Smooth muscle cell (in vitro differentiated cells): ENCODE data around the gene PLCH2. TPM values are rescaled to one million over a fixed set of nuclear protein-coding genes. Genes with fewer than 3 reads are reported as not detected.

Experiments used
- DNase-seq: peaks from one replicate; lab custom pipeline; 2025; ENCODE audit not compliant: unreplicated experiment; lab: John Stamatoyannopoulos, UW
- H2AFZ ChIP-seq: fragments of 200-600 bp; sonication (generic); 2 replicates; pipeline ENCODE4 v1.6.0; 2016; ENCODE audit warnings: antibody characterized with exemption, low read depth, mild to moderate bottlenecking
- H3F3A ChIP-seq: fragments of 200-600 bp; sonication (generic); 2 replicates; pipeline ENCODE4 v1.6.0; 2017; ENCODE audit warnings: antibody characterized with exemption, low read depth
- H3K27ac ChIP-seq: fragments of 200-600 bp; sonication (generic); 2 replicates; pipeline ENCODE4 v1.5.1; 2016; ENCODE audit warnings: low read depth, mild to moderate bottlenecking
- H3K27me3 ChIP-seq: fragments of 200-600 bp; sonication (generic); 2 replicates; pipeline ENCODE4 v1.6.1; 2016; ENCODE audit warnings: low read depth, mild to moderate bottlenecking
- H3K36me3 ChIP-seq: fragments of 200-600 bp; sonication (generic); 2 replicates; pipeline ENCODE4 v1.5.1; 2016; ENCODE audit warnings: low read depth
- H3K4me1 ChIP-seq: fragments of 200-600 bp; sonication (generic); 2 replicates; pipeline ENCODE4 v1.5.1; 2016; ENCODE audit warnings: low read depth
- H3K4me2 ChIP-seq: fragments of 200-600 bp; sonication (generic); 2 replicates; pipeline ENCODE4 v1.6.0; 2016; ENCODE audit warnings: mild to moderate bottlenecking
- H3K4me3 ChIP-seq: fragments of 200-600 bp; sonication (generic); 2 replicates; pipeline ENCODE4 v1.5.1; 2016; ENCODE audit warnings: mild to moderate bottlenecking
- H3K79me2 ChIP-seq: fragments of 200-600 bp; sonication (generic); 2 replicates; pipeline ENCODE4 v1.6.0; 2016; ENCODE audit warnings: low read depth, mild to moderate bottlenecking
- H3K9ac ChIP-seq: fragments of 200-600 bp; sonication (generic); 2 replicates; pipeline ENCODE4 v1.6.0; 2016; ENCODE audit warnings: low read depth
- H3K9me3 ChIP-seq: fragments of 200-600 bp; sonication (generic); replicated peaks from 2 replicates; pipeline ENCODE4 v1.5.1; 2016; ENCODE audit warnings: low read depth
- H4K20me1 ChIP-seq: fragments of 200-600 bp; sonication (generic); 2 replicates; pipeline ENCODE4 v1.6.0; 2016; ENCODE audit warnings: low read depth
- CTCF ChIP-seq: fragments of 200-600 bp; sonication (generic); IDR thresholded peaks from 2 replicates; pipeline ENCODE4 v1.5.1; 2017; ENCODE audit warnings: borderline replicate concordance, mild to moderate bottlenecking, antibody characterized with exemption; ENCODE audit not compliant: insufficient read depth, poor library complexity, severe bottlenecking
- WGBS: methylation state at CpG from one replicate; pipeline ENCODE4 v1.1.7; 2016; ENCODE audit warnings: low lambda C conversion rate; 5-methylcytosine and 5-hydroxymethylcytosine counted together
- polyA plus RNA-seq: library from polyadenylated mRNA; unstranded; fragments of >200 nt; fragmentation: Nextera tagmentation; extraction: Ambion mirVana; gene quantifications from 2 replicates; pipeline ENCODE4 v1.2.1, GENCODE V29; 2016
- total RNA-seq: library from RNA; depleted of rRNA; stranded (reverse); fragments of >200 nt; gene quantifications from 2 replicates; pipeline ENCODE4 v1.2.3, GENCODE V29; 2014

PLCH2 gene
- total and polyA plus RNA-seq, 2 experiments from 2014 or later: 0.09 to 0.13 TPM

- no peaks in the 10 kb centered on the region for H3F3A ChIP-seq
- DNase-seq: no peak
- no peaks in the 10 kb centered on the region for H4K20me1 ChIP-seq
- WGBS: 94% methylated on average over 24 of the region's 28 CpGs
- H3K4me3 ChIP-seq: no peak overlapping the region
- no peaks in the 10 kb centered on the region for H3K9me3 ChIP-seq
- H2AFZ ChIP-seq: no peak overlapping the region
- TF ChIP-seq CTCF: no peak
- H3K27ac ChIP-seq: no peak overlapping the region
- H3K79me2 ChIP-seq: no peaks in the 10 kb centered on the region
- no peaks in the 10 kb centered on the region for H3K36me3 ChIP-seq
- H3K4me2 ChIP-seq: no peak overlapping the region
- H3K9ac ChIP-seq: no peak overlapping the region
- no peaks in the 10 kb centered on the region for H3K27me3 ChIP-seq
- no peaks in the 10 kb centered on the region for H3K4me1 ChIP-seq
These were observed 20.1 kb downstream of the PLCH2 start for GRCh38 chr1:2496087-2496622.

GRCh38 chr1:2496746-2497145, 20.7 kb downstream of the PLCH2 start:
- Histone ChIP-seq H3K27ac (no peak overlapping the region), H3K4me3 (no peak overlapping the region), H3K9ac (no peak overlapping the region), H3K4me1 (no peaks in the 10 kb centered on the region), H3F3A (no peaks in the 10 kb centered on the region), H3K4me2 (no peak overlapping the region), H3K27me3 (no peaks in the 10 kb centered on the region), H3K79me2 (no peaks in the 10 kb centered on the region), H2AFZ (no peak overlapping the region), H3K9me3 (no peaks in the 10 kb centered on the region), H3K36me3 (no peaks in the 10 kb centered on the region), H4K20me1 (no peaks in the 10 kb centered on the region)
- DNase-seq: no peak
- WGBS: 94% methylated on average over 26 of the region's 26 CpGs
- no peak for TF ChIP-seq CTCF

GRCh38 chr1:2497891-2498290, 21.8 kb downstream of the PLCH2 start:
- Histone ChIP-seq H2AFZ (no peak overlapping the region), H3K36me3 (no peaks in the 10 kb centered on the region), H3K4me3 (no peak overlapping the region), H4K20me1 (no peaks in the 10 kb centered on the region), H3K79me2 (no peaks in the 10 kb centered on the region), H3K27me3 (no peaks in the 10 kb centered on the region), H3K9me3 (no peaks in the 10 kb centered on the region), H3F3A (no peaks in the 10 kb centered on the region), H3K4me1 (no peaks in the 10 kb centered on the region), H3K9ac (no peak overlapping the region), H3K27ac (no peak overlapping the region), H3K4me2 (no peak overlapping the region)
- TF ChIP-seq CTCF: no peak
- WGBS: 93% methylated on average over 3 of the region's 4 CpGs
- no peak for DNase-seq

- no peaks in the 10 kb centered on the region for H3K79me2 ChIP-seq
- H3K36me3 ChIP-seq: no peaks in the 10 kb centered on the region
- H2AFZ ChIP-seq: no peak overlapping the region
- DNase-seq: no peak
- H3K4me2 ChIP-seq: no peak overlapping the region
- H3K4me1 ChIP-seq: no peaks in the 10 kb centered on the region
- no peaks in the 10 kb centered on the region for H3K9me3 ChIP-seq
- H3K27me3 ChIP-seq: no peaks in the 10 kb centered on the region
- no peaks in the 10 kb centered on the region for H3F3A ChIP-seq
- WGBS: 96% methylated on average over 15 of the region's 19 CpGs
- H3K4me3 ChIP-seq: no peak overlapping the region
- TF ChIP-seq CTCF: no peak
- H4K20me1 ChIP-seq: no peaks in the 10 kb centered on the region
- H3K9ac ChIP-seq: no peak overlapping the region
- H3K27ac ChIP-seq: no peak overlapping the region
These were observed 22.6 kb downstream of the PLCH2 start for GRCh38 chr1:2498648-2499047.
